ENCODE data around the gene ASAP2. TPM values are rescaled to one million over a fixed set of nuclear protein-coding genes. Genes with fewer than 3 reads are reported as not detected.

ASAP2 gene
- total RNA-seq, 1 experiment from 2014 or later, result 14.3 TPM

DNA sequence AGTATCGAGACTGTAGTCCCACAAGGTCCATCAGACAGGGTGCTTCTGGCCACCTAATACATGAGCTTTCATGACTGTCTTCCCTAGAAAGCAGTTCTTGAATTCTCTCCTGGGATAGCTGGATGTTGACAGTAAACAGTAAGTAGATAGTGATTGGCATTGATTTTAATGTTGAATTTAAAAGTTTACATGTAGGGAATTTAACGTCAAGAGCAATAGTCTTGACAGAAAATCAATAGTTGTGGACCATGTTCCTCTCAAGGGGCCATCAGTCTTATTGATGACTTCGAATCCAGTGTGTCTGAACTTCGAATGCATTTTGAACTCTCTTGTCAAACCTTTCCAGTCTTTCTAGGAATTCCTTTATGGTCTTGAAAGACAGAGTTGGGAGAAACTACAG lies 152.9 kb downstream of the ASAP2 start:
- H3K36me3 Mint-ChIP-seq, result peaks cover 25% of the 10 kb centered on the region
- H3K27ac Mint-ChIP-seq, result no peak overlapping the region
- ATAC-seq (no peak), DNase-seq (ENCODE audit: low spot score) (no peak)
- POLR2A ChIA-PET, result no interaction called here
- TF ChIP-seq CBFB (CRISPR knock-in tag; IDR thresholded peaks at IDR 0.05; ENCODE audit: low read depth), result no peak
- TF ChIP-seq TP53 (CRISPR knock-in tag; IDR thresholded peaks at IDR 0.05), result no peak
- TF ChIP-seq JUN (CRISPR knock-in tag; IDR thresholded peaks at IDR 0.05), result no peak
- no peak for TF ChIP-seq GRHL2 (CRISPR knock-in tag; IDR thresholded peaks at IDR 0.05; ENCODE audit: insufficient replicate concordance, severe bottlenecking)
- no peak for TF ChIP-seq NFATC4 (CRISPR knock-in tag; IDR thresholded peaks at IDR 0.05)
- TF ChIP-seq OVOL2 (CRISPR knock-in tag; IDR thresholded peaks at IDR 0.05; ENCODE audit: borderline replicate concordance), result no peak
- TF ChIP-seq, protein P1, sequence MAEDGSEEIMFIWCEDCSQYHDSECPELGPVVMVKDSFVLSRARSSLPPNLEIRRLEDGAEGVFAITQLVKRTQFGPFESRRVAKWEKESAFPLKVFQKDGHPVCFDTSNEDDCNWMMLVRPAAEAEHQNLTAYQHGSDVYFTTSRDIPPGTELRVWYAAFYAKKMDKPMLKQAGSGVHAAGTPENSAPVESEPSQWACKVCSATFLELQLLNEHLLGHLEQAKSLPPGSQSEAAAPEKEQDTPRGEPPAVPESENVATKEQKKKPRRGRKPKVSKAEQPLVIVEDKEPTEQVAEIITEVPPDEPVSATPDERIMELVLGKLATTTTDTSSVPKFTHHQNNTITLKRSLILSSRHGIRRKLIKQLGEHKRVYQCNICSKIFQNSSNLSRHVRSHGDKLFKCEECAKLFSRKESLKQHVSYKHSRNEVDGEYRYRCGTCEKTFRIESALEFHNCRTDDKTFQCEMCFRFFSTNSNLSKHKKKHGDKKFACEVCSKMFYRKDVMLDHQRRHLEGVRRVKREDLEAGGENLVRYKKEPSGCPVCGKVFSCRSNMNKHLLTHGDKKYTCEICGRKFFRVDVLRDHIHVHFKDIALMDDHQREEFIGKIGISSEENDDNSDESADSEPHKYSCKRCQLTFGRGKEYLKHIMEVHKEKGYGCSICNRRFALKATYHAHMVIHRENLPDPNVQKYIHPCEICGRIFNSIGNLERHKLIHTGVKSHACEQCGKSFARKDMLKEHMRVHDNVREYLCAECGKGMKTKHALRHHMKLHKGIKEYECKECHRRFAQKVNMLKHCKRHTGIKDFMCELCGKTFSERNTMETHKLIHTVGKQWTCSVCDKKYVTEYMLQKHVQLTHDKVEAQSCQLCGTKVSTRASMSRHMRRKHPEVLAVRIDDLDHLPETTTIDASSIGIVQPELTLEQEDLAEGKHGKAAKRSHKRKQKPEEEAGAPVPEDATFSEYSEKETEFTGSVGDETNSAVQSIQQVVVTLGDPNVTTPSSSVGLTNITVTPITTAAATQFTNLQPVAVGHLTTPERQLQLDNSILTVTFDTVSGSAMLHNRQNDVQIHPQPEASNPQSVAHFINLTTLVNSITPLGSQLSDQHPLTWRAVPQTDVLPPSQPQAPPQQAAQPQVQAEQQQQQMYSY (CRISPR knock-in tag; IDR thresholded peaks at IDR 0.05), result no peak
- no peak for TF ChIP-seq PRRX2 (CRISPR knock-in tag; IDR thresholded peaks at IDR 0.05)
- no peak for TF ChIP-seq SOX15 (CRISPR knock-in tag; IDR thresholded peaks at IDR 0.05)
- TF ChIP-seq, protein P2, sequence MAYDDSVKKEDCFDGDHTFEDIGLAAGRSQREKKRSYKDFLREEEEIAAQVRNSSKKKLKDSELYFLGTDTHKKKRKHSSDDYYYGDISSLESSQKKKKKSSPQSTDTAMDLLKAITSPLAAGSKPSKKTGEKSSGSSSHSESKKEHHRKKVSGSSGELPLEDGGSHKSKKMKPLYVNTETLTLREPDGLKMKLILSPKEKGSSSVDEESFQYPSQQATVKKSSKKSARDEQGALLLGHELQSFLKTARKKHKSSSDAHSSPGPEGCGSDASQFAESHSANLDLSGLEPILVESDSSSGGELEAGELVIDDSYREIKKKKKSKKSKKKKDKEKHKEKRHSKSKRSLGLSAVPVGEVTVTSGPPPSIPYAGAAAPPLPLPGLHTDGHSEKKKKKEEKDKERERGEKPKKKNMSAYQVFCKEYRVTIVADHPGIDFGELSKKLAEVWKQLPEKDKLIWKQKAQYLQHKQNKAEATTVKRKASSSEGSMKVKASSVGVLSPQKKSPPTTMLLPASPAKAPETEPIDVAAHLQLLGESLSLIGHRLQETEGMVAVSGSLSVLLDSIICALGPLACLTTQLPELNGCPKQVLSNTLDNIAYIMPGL (CRISPR knock-in tag; IDR thresholded peaks at IDR 0.05), result no peak
- TF ChIP-seq SMAD3 (CRISPR knock-in tag; IDR thresholded peaks at IDR 0.05; ENCODE audit: borderline replicate concordance), result no peak
- H3K9me3 Mint-ChIP-seq, result no peaks in the 10 kb centered on the region
- H3K4me3 Mint-ChIP-seq, result no peak overlapping the region
- H3K4me1 Mint-ChIP-seq, result peaks cover 25% of the 10 kb centered on the region
- no peaks in the 10 kb centered on the region for H3K27me3 Mint-ChIP-seq (ENCODE audit: low read depth)
- CTCF ChIA-PET, result interaction anchor here (1.7 kb wide), 1 partner anchor 12 kb away, joined by 5 read pairs; no protein-coding TSS in a partner anchor

DNA sequence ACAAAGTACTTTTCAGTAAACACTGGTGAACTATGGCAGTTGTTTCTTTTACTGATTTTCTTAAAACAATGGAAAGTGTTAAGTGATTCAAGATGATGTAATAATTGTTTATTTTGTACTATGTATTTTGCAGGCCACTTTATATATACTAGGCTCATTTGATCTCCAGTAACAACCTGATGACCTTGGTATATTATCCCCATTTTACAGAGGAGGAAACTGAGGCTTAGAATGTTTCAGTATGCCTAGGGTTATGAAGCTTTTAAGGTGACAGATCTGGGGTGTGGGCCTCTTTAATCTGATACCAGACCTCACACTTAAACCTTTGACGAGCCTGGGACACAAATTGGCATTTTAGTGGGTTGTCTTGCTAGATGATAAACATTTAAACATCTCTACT lies 153.5 kb downstream of the ASAP2 start:
- no peak for DNase-seq (ENCODE audit: low spot score)
- no peak for ATAC-seq
- peaks cover 25% of the 10 kb centered on the region for H3K36me3 Mint-ChIP-seq
- no peaks in the 10 kb centered on the region for H3K27me3 Mint-ChIP-seq (ENCODE audit: low read depth)
- ChIA-PET POLR2A (no interaction called here), CTCF (no interaction called here)
- no peak overlapping the region for H3K4me3 Mint-ChIP-seq
- no peak overlapping the region for H3K27ac Mint-ChIP-seq
- no peaks in the 10 kb centered on the region for H3K9me3 Mint-ChIP-seq
- H3K4me1 Mint-ChIP-seq, result peaks cover 24% of the 10 kb centered on the region
- TF ChIP-seq, protein P3, sequence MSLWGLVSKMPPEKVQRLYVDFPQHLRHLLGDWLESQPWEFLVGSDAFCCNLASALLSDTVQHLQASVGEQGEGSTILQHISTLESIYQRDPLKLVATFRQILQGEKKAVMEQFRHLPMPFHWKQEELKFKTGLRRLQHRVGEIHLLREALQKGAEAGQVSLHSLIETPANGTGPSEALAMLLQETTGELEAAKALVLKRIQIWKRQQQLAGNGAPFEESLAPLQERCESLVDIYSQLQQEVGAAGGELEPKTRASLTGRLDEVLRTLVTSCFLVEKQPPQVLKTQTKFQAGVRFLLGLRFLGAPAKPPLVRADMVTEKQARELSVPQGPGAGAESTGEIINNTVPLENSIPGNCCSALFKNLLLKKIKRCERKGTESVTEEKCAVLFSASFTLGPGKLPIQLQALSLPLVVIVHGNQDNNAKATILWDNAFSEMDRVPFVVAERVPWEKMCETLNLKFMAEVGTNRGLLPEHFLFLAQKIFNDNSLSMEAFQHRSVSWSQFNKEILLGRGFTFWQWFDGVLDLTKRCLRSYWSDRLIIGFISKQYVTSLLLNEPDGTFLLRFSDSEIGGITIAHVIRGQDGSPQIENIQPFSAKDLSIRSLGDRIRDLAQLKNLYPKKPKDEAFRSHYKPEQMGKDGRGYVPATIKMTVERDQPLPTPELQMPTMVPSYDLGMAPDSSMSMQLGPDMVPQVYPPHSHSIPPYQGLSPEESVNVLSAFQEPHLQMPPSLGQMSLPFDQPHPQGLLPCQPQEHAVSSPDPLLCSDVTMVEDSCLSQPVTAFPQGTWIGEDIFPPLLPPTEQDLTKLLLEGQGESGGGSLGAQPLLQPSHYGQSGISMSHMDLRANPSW (CRISPR knock-in tag; conservative IDR thresholded peaks at IDR 0.05; ENCODE audit: low read depth), result no peak
- no peak for TF ChIP-seq MYBL2 (CRISPR knock-in tag; IDR thresholded peaks at IDR 0.05)
- no peak for TF ChIP-seq KAT7 (CRISPR knock-in tag; IDR thresholded peaks at IDR 0.05; ENCODE audit: borderline replicate concordance)
- no peak for TF ChIP-seq JAZF1 (CRISPR knock-in tag; IDR thresholded peaks at IDR 0.05)
- TF ChIP-seq NFE2L1 (CRISPR knock-in tag; IDR thresholded peaks at IDR 0.05), result no peak
- TF ChIP-seq, protein P4, sequence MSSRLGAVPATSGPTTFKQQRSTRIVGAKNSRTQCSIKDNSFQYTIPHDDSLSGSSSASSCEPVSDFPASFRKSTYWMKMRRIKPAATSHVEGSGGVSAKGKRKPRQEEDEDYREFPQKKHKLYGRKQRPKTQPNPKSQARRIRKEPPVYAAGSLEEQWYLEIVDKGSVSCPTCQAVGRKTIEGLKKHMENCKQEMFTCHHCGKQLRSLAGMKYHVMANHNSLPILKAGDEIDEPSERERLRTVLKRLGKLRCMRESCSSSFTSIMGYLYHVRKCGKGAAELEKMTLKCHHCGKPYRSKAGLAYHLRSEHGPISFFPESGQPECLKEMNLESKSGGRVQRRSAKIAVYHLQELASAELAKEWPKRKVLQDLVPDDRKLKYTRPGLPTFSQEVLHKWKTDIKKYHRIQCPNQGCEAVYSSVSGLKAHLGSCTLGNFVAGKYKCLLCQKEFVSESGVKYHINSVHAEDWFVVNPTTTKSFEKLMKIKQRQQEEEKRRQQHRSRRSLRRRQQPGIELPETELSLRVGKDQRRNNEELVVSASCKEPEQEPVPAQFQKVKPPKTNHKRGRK (CRISPR knock-in tag; IDR thresholded peaks at IDR 0.05; ENCODE audit: borderline replicate concordance), result no peak
- TF ChIP-seq, protein P5, sequence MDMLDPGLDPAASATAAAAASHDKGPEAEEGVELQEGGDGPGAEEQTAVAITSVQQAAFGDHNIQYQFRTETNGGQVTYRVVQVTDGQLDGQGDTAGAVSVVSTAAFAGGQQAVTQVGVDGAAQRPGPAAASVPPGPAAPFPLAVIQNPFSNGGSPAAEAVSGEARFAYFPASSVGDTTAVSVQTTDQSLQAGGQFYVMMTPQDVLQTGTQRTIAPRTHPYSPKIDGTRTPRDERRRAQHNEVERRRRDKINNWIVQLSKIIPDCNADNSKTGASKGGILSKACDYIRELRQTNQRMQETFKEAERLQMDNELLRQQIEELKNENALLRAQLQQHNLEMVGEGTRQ (CRISPR knock-in tag; IDR thresholded peaks at IDR 0.05), result no peak
- no peak for TF ChIP-seq GTF2I (CRISPR knock-in tag; conservative IDR thresholded peaks at IDR 0.05)
- TF ChIP-seq FOXK1 (CRISPR knock-in tag; IDR thresholded peaks at IDR 0.05), result no peak
- TF ChIP-seq TP53 (CRISPR knock-in tag; IDR thresholded peaks at IDR 0.05), result no peak
- TF ChIP-seq ZNF317 (CRISPR knock-in tag; IDR thresholded peaks at IDR 0.05; ENCODE audit: borderline replicate concordance, low read depth), result no peak
- TF ChIP-seq, protein P6, sequence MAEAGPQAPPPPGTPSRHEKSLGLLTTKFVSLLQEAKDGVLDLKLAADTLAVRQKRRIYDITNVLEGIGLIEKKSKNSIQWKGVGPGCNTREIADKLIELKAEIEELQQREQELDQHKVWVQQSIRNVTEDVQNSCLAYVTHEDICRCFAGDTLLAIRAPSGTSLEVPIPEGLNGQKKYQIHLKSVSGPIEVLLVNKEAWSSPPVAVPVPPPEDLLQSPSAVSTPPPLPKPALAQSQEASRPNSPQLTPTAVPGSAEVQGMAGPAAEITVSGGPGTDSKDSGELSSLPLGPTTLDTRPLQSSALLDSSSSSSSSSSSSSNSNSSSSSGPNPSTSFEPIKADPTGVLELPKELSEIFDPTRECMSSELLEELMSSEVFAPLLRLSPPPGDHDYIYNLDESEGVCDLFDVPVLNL (CRISPR knock-in tag; IDR thresholded peaks at IDR 0.05; ENCODE audit: borderline replicate concordance, low read depth), result no peak

Measured in WTC11 (cell line).